Measurements from ENCODE around the gene SP3. TPM values are rescaled to one million over a fixed set of nuclear protein-coding genes. Genes with fewer than 3 reads are reported as not detected.

Gene SP3
- total RNA-seq, 2 experiments from 2014 or later = 115 to 150 TPM

DNA sequence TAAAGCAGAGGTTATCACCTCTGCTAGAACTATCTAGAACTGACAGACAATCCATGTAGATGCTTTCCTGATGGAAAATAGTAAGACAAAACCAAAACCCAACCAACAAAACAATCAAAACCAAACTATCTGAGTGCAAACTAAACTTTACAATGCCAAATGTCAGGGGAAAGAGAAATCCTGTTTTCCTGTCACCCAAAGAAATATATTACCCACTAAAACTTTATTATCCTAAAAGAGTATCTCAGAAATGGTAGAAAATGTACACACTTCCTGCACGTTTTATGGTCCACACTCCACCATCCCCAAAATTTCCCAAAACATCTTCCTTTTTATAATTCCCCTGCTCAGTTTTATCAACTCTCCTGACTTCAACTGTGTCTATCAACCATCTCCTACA lies 29.9 kb downstream of the SP3 start:
- Histone ChIP-seq H3K4me1 (ENCODE audit: insufficient read depth, low read length, poor library complexity, severe bottlenecking) (peaks cover 38% of the 10 kb centered on the region), H3K4me3 (ENCODE audit: low read depth, low read length, poor library complexity, severe bottlenecking) (no peak overlapping the region), H4K20me1 (ENCODE audit: insufficient read depth, low read length) (peaks cover 58% of the 10 kb centered on the region), H3K9me3 (ENCODE audit: low read length) (no peaks in the 10 kb centered on the region; the same call in 1 of the 2 replicates), H3K79me2 (ENCODE audit: insufficient read depth, low read depth, low read length) (peaks cover 100% of the 10 kb centered on the region), H3K27ac (ENCODE audit: low read depth, low read length, poor library complexity, severe bottlenecking) (no peak overlapping the region), H3K9me2 (ENCODE audit: insufficient read depth, low read length) (no peaks in the 10 kb centered on the region), H3K36me3 (ENCODE audit: insufficient read depth, low read length) (peaks cover 84% of the 10 kb centered on the region), H2AFZ (ENCODE audit: low read length) (no peak overlapping the region), H3K4me2 (ENCODE audit: low read length) (no peak overlapping the region)
- BruUV-seq (replicated peaks) = no TSS peak
- no peak for DNase-seq (ENCODE audit: low spot score)
- intact Hi-C loops (cut with micrococcal nuclease; ENCODE audit: unreplicated experiment) = no loop called here
- TF ChIP-seq, protein P1, sequence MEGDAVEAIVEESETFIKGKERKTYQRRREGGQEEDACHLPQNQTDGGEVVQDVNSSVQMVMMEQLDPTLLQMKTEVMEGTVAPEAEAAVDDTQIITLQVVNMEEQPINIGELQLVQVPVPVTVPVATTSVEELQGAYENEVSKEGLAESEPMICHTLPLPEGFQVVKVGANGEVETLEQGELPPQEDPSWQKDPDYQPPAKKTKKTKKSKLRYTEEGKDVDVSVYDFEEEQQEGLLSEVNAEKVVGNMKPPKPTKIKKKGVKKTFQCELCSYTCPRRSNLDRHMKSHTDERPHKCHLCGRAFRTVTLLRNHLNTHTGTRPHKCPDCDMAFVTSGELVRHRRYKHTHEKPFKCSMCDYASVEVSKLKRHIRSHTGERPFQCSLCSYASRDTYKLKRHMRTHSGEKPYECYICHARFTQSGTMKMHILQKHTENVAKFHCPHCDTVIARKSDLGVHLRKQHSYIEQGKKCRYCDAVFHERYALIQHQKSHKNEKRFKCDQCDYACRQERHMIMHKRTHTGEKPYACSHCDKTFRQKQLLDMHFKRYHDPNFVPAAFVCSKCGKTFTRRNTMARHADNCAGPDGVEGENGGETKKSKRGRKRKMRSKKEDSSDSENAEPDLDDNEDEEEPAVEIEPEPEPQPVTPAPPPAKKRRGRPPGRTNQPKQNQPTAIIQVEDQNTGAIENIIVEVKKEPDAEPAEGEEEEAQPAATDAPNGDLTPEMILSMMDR (conservative IDR thresholded peaks at IDR 0.05; ENCODE audit: low read length) = no peak
- no peak for TF ChIP-seq EZH2phosphoT487 (IDR thresholded peaks at IDR 0.05; ENCODE audit: borderline replicate concordance, low read depth, low read length)
- ChIA-PET CTCF (ENCODE audit: unreplicated experiment) (no interaction called here), POLR2A (interaction anchor here (1.4 kb wide), 1 partner anchor 9 kb away, joined by 4 read pairs; no protein-coding TSS in a partner anchor)

DNA sequence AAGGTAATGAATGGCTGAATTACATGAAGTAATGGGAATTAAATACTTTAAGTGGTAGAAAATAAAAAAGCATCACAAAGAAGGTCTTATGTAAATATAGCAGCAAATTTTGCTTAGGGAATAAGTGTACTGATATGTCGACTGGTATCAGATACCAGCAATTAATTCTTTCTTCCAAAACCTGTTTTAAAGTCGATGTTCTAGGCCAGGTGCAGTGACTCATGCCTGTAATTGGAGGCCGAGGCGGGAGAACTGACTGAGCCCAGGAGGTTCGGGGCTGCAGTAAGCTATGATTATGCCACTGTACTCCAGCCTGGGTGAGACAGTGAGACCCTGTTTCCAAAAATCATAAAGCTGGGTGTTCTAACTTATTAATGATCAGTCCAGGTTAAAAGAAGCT lies 30.3 kb downstream of the SP3 start:
- intact Hi-C loops (cut with micrococcal nuclease; ENCODE audit: unreplicated experiment) = no loop called here
- Histone ChIP-seq H3K4me2 (ENCODE audit: low read length) (no peak overlapping the region), H4K20me1 (ENCODE audit: insufficient read depth, low read length) (peaks cover 58% of the 10 kb centered on the region), H2AFZ (ENCODE audit: low read length) (no peak overlapping the region), H3K27ac (ENCODE audit: low read depth, low read length, poor library complexity, severe bottlenecking) (no peak overlapping the region), H3K79me2 (ENCODE audit: insufficient read depth, low read depth, low read length) (peaks cover 100% of the 10 kb centered on the region), H3K4me1 (ENCODE audit: insufficient read depth, low read length, poor library complexity, severe bottlenecking) (peaks cover 34% of the 10 kb centered on the region), H3K9me2 (ENCODE audit: insufficient read depth, low read length) (no peaks in the 10 kb centered on the region), H3K9me3 (ENCODE audit: low read length) (no peaks in the 10 kb centered on the region; the same call in 1 of the 2 replicates), H3K4me3 (ENCODE audit: low read depth, low read length, poor library complexity, severe bottlenecking) (no peak overlapping the region), H3K36me3 (ENCODE audit: insufficient read depth, low read length) (peaks cover 85% of the 10 kb centered on the region)
- no peak for DNase-seq (ENCODE audit: low spot score)
- ChIA-PET POLR2A (interaction anchor here (1.4 kb wide), 1 partner anchor 10 kb away, joined by 4 read pairs; no protein-coding TSS in a partner anchor), CTCF (ENCODE audit: unreplicated experiment) (no interaction called here)
- BruUV-seq (replicated peaks) = no TSS peak
- TF ChIP-seq, protein P1 (conservative IDR thresholded peaks at IDR 0.05; ENCODE audit: low read length) = no peak
- no peak for TF ChIP-seq EZH2phosphoT487 (IDR thresholded peaks at IDR 0.05; ENCODE audit: borderline replicate concordance, low read depth, low read length)

DNA sequence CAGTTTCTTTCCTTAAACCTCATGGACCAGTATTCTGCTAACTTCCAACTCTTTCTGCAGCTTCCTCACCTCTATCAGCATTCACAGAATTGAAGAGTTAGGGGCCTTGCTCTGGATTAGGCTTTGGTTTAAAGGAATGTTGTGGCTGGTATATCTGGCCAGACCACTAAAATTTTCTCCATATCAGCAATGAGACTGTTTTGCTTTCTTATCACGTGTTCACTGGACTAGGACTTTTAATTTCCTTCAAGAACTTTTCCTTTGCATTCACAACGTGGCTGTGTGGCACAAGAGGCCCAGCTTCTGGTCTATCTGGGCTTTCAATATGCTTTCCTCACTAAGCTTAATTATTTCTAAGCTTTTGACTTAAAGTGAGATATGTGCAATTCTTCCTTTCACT lies 33.4 kb downstream of the SP3 start:
- Histone ChIP-seq H3K79me2 (ENCODE audit: insufficient read depth, low read depth, low read length) (peaks cover 100% of the 10 kb centered on the region), H3K4me2 (ENCODE audit: low read length) (no peak overlapping the region), H3K36me3 (ENCODE audit: insufficient read depth, low read length) (peaks cover 98% of the 10 kb centered on the region), H4K20me1 (ENCODE audit: insufficient read depth, low read length) (peaks cover 38% of the 10 kb centered on the region; the same call in 1 of the 2 replicates), H2AFZ (ENCODE audit: low read length) (no peak overlapping the region), H3K27ac (ENCODE audit: low read depth, low read length, poor library complexity, severe bottlenecking) (no peak overlapping the region), H3K9me3 (ENCODE audit: low read length) (peaks cover 12% of the 10 kb centered on the region; the same call in 1 of the 2 replicates), H3K4me1 (ENCODE audit: insufficient read depth, low read length, poor library complexity, severe bottlenecking) (peaks cover 15% of the 10 kb centered on the region), H3K4me3 (ENCODE audit: low read depth, low read length, poor library complexity, severe bottlenecking) (no peak overlapping the region), H3K9me2 (ENCODE audit: insufficient read depth, low read length) (no peaks in the 10 kb centered on the region)
- no peak for DNase-seq (ENCODE audit: low spot score)
- CTCF ChIA-PET (ENCODE audit: unreplicated experiment) = no interaction called here
- intact Hi-C loops (cut with micrococcal nuclease; ENCODE audit: unreplicated experiment) = no loop called here
- TF ChIP-seq, protein P1 (conservative IDR thresholded peaks at IDR 0.05; ENCODE audit: low read length) = no peak
- no peak for TF ChIP-seq EZH2phosphoT487 (IDR thresholded peaks at IDR 0.05; ENCODE audit: borderline replicate concordance, low read depth, low read length)
- BruUV-seq (replicated peaks) = no TSS peak
- POLR2A ChIA-PET = interaction anchor here (1.0 to 1.1 kb wide), 2 partner anchors 15 to 27 kb away, joined by 3 to 4 read pairs; no protein-coding TSS in a partner anchor
